GM12801 (cell line): Measurements from ENCODE around the gene NBAS.

Experiments used
- CTCF ChIP-seq: IDR thresholded peaks from one replicate; pipeline ENCODE4 v1.5.1; 2011; ENCODE audit warnings: control low read depth; ENCODE audit not compliant: insufficient read length; ENCODE audit errors: extremely low read depth

NBAS gene

GRCh38 chr2:15588329-15588919, 27.3 kb upstream of the NBAS start:
- no peak for TF ChIP-seq CTCF

GRCh38 chr2:15584767-15585469, 23.8 kb upstream of the NBAS start:
- TF ChIP-seq CTCF = no peak

- TF ChIP-seq CTCF = no peak
Measured at GRCh38 chr2:15584316-15584715, 23.2 kb upstream of the NBAS start.

- TF ChIP-seq CTCF = no peak
Measured at GRCh38 chr2:15583826-15584225, 22.7 kb upstream of the NBAS start.

- TF ChIP-seq CTCF = no peak
Measured at GRCh38 chr2:15582710-15583357, 21.7 kb upstream of the NBAS start.

- no peak for TF ChIP-seq CTCF
Measured at GRCh38 chr2:15580451-15580850, 19.3 kb upstream of the NBAS start.

GRCh38 chr2:15579641-15580040, 18.5 kb upstream of the NBAS start:
- TF ChIP-seq CTCF = no peak
